CD14-positive monocyte (primary cell): ENCODE data around the gene C1RL. TPM values are rescaled to one million over a fixed set of nuclear protein-coding genes. Genes with fewer than 3 reads are reported as not detected.

Source experiments
- DNase-seq, 3 donors: peaks; one replicate each; pipeline ENCODE4 v3.0.0-alpha.2; 2011 to 2022
- H2AFZ ChIP-seq: 2 replicates; pipeline ENCODE4 v1.6.0; 2012; ENCODE audit warnings: mild to moderate bottlenecking, low read depth, low read length, inconsistent platforms; ENCODE audit not compliant: insufficient read depth, poor library complexity, severe bottlenecking
- H3K27ac ChIP-seq, 2 donors: 1 replicate in 1 of 2; 2 replicates in 1 of 2; pipeline ENCODE4 v1.5.1; 2012 to 2013; ENCODE audit warnings: low read length in 2 of 2, control low read depth in 1 of 2, inconsistent platforms in 1 of 2, low read depth in 1 of 2, mild to moderate bottlenecking in 1 of 2
- H3K27me3 ChIP-seq, 2 donors: one replicate each; pipeline versions ENCODE4 v1.6.0 to v1.6.1; 2011 to 2013; ENCODE audit warnings: low read length in 2 of 2; ENCODE audit not compliant: control insufficient read depth in 2 of 2, insufficient read depth in 2 of 2
- H3K36me3 ChIP-seq, 2 donors: replicated peaks in 1 of 2; 1 replicate in 1 of 2; 2 replicates in 1 of 2; pipeline versions ENCODE4 v1.5.1 to v1.6.1; 2012 to 2013; ENCODE audit warnings: low read length in 2 of 2, control low read depth in 1 of 2, inconsistent platforms in 1 of 2, mild to moderate bottlenecking in 1 of 2; ENCODE audit not compliant: insufficient read depth in 2 of 2, control insufficient read depth in 1 of 2
- H3K4me1 ChIP-seq, 2 donors: 1 replicate in 1 of 2; 2 replicates in 1 of 2; pipeline versions ENCODE4 v1.5.1 to v1.6.1; 2012 to 2013; ENCODE audit warnings: low read length in 2 of 2, control low read depth in 1 of 2, inconsistent platforms in 1 of 2, mild to moderate bottlenecking in 1 of 2, moderate library complexity in 1 of 2; ENCODE audit not compliant: insufficient read depth in 2 of 2, control insufficient read depth in 1 of 2
- H3K4me2 ChIP-seq: replicated peaks from 2 replicates; pipeline ENCODE3; 2012; ENCODE audit warnings: low read length, moderate library complexity, mild to moderate bottlenecking; ENCODE audit not compliant: poor library complexity, severe bottlenecking; ENCODE audit errors: extremely low read depth
- H3K4me3 ChIP-seq, 3 experiments: fragments of 200-600 bp in 1 of 3; sonication (generic) in 1 of 3; replicated peaks in 1 of 3; 1 replicate in 2 of 3; 2 replicates in 1 of 3; pipeline ENCODE4 v1.5.1; 2011 to 2013; ENCODE audit warnings: low read length in 3 of 3, mild to moderate bottlenecking in 3 of 3, control low read depth in 2 of 3, low read depth in 2 of 3, inconsistent platforms in 1 of 3, moderate library complexity in 1 of 3
- H3K79me2 ChIP-seq: 2 replicates; pipeline ENCODE4 v1.6.0; 2012; ENCODE audit warnings: mild to moderate bottlenecking, control low read depth, inconsistent platforms, low read length, moderate library complexity; ENCODE audit not compliant: insufficient read depth
- H3K9ac ChIP-seq: 2 replicates; pipeline ENCODE4 v1.6.0; 2017; ENCODE audit warnings: low read length, mild to moderate bottlenecking; ENCODE audit not compliant: insufficient read depth, poor library complexity, severe bottlenecking
- H3K9me3 ChIP-seq, 2 donors: replicated peaks in 1 of 2; 1 replicate in 1 of 2; 2 replicates in 1 of 2; pipeline versions ENCODE4 v1.5.1 to v1.6.1; 2012 to 2013; ENCODE audit warnings: low read length in 2 of 2, control low read depth in 1 of 2; ENCODE audit not compliant: control insufficient read depth in 1 of 2, insufficient read depth in 1 of 2
- H4K20me1 ChIP-seq: 2 replicates; pipeline ENCODE4 v1.6.0; 2012; ENCODE audit warnings: mild to moderate bottlenecking, low read length, control low read depth, moderate library complexity; ENCODE audit not compliant: insufficient read depth
- H3K27ac Mint-ChIP-seq, 7 donors: one replicate each; pipeline ENCODE4 v1.8.0; 2020; ENCODE audit warnings: mild to moderate bottlenecking in 7 of 7, mixed read lengths in 7 of 7, moderate library complexity in 6 of 7, inconsistent platforms in 2 of 7
- H3K27me3 Mint-ChIP-seq, 3 donors: one replicate each; pipeline ENCODE4 v1.8.0; 2021 to 2022; ENCODE audit warnings: low read depth in 3 of 3, mild to moderate bottlenecking in 3 of 3, mixed read lengths in 3 of 3, moderate library complexity in 3 of 3, inconsistent platforms in 1 of 3
- H3K36me3 Mint-ChIP-seq, 2 donors: one replicate each; pipeline ENCODE4 v1.8.0; 2020; ENCODE audit warnings: mixed read lengths in 2 of 2, inconsistent platforms in 1 of 2, mild to moderate bottlenecking in 1 of 2
- H3K4me1 Mint-ChIP-seq: one replicate; pipeline ENCODE4 v1.8.0; 2020; ENCODE audit warnings: mild to moderate bottlenecking, mixed read lengths
- H3K4me3 Mint-ChIP-seq, 2 donors: one replicate each; pipeline ENCODE4 v1.8.0; 2020; ENCODE audit warnings: mild to moderate bottlenecking in 2 of 2, mixed read lengths in 2 of 2, moderate library complexity in 1 of 2
- H3K9me3 Mint-ChIP-seq, 7 donors: one replicate each; pipeline ENCODE4 v1.8.0; 2020 to 2022; ENCODE audit warnings: mixed read lengths in 7 of 7, mild to moderate bottlenecking in 6 of 7, moderate library complexity in 6 of 7, inconsistent platforms in 2 of 7
- CTCF ChIP-seq: fragments of 200-600 bp; IDR thresholded peaks from one replicate; pipeline ENCODE4 v1.8.0; 2022; ENCODE audit warnings: antibody characterized with exemption, mild to moderate bottlenecking
- WGBS: methylation state at CpG from one replicate; pipeline ENCODE4 v1.1.5; 2013; ENCODE audit warnings: missing lambda C conversion rate; ENCODE audit not compliant: insufficient coverage; 5-methylcytosine and 5-hydroxymethylcytosine counted together
- intact Hi-C, 2 donors: fragments of 100-400 bp; cut with micrococcal nuclease; formaldehyde crosslinking; loops; one replicate each; pipeline versions ENCODE4 v1.15.0 to v1.15.1; 2023
- polyA plus RNA-seq, 3 donors: library from polyadenylated mRNA; depleted of rRNA in 1 of 3; unstranded in 2 of 3; stranded (reverse) in 1 of 3; fragments of 300-500 nt in 2 of 3; fragments of >200 nt in 1 of 3; fragmentation: Illumina TruSeq in 2 of 3; gene quantifications; 1 replicate in 2 of 3; 2 replicates in 1 of 3; pipeline ENCODE4 v1.2.3, GENCODE V29; 2012 to 2021

The C1RL gene
- polyA plus RNA-seq, 3 donors, result 4.8 to 27.9 (median 5.6) TPM

GRCh38 chr12:7156259-7157197 is 47.5 kb upstream of the C1RL start:
- no peaks in the 10 kb centered on the region for H3K36me3 ChIP-seq
- DNase-seq, result no peak

More at GRCh38 chr12:7156259-7157197, 47.5 kb upstream of the C1RL start:
- Mint-ChIP-seq H3K27me3 (peaks cover 0 to 6% (median 1%) of the 10 kb centered on the region in 3 donors), H3K36me3 (peaks cover 5 to 27% of the 10 kb centered on the region in 2 donors), H3K9me3 (no peaks in the 10 kb centered on the region), H3K4me3 (no peak overlapping the region), H3K27ac (no peak overlapping the region), H3K4me1 (no peaks in the 10 kb centered on the region)
- no peaks in the 10 kb centered on the region for H3K27me3 ChIP-seq
- no peaks in the 10 kb centered on the region for H4K20me1 ChIP-seq
- H3K4me1 ChIP-seq, result no peaks in the 10 kb centered on the region
- TF ChIP-seq CTCF, result no peak
- no peak overlapping the region for H2AFZ ChIP-seq
- H3K9me3 ChIP-seq, result no peaks in the 10 kb centered on the region
- intact Hi-C loops, result no loop called here
- H3K4me3 ChIP-seq, result no peak overlapping the region
- H3K27ac ChIP-seq, result no peak overlapping the region
- H3K4me2 ChIP-seq, result no peak overlapping the region
- no peaks in the 10 kb centered on the region for H3K79me2 ChIP-seq
- no peak overlapping the region for H3K9ac ChIP-seq
- WGBS, result 95% methylated on average over 19 of the region's 24 CpGs
